NK-92 treated with Interleukin-12 subunit alpha and Interleukin-12 subunit beta, amount 100 ng/mL, for 24 hours (cell line): Measurements from ENCODE around the gene ISY1.

ENCODE experiments used
- DNase-seq: peaks from one replicate; lab custom pipeline; 2025; lab: John Stamatoyannopoulos, UW

ISY1 gene

DNA sequence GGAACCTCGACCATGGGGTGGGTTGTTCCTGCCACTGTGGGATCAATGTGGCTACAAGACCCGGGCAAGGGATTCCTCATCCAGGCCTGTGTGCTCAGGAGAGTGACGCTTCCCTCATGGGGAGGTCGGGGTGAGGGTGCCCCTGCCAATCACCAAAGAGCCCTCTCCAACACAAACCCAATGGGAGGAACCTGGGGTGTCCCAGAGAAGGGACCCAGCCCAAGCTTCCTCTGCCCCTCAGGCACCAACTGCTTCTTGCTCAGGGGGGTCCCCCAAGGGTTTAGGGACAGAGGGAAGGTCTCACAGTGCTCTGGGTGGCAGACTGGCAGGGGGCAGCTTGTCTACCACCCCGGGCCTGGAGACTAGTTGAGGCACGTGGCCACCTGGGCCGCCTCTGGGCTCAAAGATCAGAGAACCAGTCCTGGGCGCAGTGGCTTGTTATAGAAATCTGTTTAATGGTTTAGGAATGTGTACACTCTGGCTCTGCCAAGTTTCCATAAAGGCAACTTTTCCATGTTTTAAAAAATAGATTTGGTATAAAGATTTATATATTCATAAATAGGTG lies 73.6 kb downstream of the ISY1 start:
- DNase-seq, result no peak

DNA sequence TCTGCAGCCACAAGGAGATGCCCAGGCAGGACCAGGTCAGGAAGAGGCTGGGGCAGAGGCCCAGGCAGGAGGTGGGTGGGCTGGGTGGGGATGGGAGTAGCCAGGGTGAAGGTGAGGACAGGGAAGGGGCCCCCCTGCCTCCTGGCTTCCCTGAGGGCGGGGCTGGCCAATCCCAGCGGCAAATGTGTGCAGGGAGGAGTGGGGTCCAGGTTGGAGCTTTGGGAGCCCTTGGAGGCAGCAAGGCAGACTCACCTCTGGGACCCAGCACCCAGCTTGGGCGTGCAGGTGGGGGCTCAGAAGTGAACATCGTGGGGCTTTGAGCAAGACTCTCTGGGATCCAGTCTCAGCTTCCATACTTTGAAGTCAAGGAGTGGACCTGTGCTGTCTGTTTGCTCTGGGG lies 75.0 kb downstream of the ISY1 start:
- no peak for DNase-seq

- no peak for DNase-seq
These were observed 75.6 kb downstream of the ISY1 start for GRCh38 chr3:129085165-129085715.

DNA sequence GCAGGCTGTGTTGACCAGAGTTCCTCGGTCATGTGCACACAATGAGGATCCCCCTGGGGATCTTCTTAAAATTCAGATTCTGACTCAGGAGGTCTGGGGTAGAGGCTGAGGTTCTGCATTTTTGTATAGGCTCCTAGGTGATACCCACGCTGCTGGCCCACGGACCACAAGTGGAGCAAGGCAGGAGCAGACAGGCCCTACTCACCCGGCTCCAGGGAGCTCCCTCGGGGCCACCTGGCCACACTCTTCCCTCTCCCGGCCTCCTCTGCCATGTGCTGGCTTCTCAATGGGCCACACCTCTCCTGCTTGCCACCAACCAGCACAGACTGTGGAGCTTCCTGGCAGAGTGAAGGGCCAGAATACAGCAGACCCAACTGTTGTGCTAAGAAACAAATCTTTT lies 76.4 kb downstream of the ISY1 start:
- no peak for DNase-seq

DNA sequence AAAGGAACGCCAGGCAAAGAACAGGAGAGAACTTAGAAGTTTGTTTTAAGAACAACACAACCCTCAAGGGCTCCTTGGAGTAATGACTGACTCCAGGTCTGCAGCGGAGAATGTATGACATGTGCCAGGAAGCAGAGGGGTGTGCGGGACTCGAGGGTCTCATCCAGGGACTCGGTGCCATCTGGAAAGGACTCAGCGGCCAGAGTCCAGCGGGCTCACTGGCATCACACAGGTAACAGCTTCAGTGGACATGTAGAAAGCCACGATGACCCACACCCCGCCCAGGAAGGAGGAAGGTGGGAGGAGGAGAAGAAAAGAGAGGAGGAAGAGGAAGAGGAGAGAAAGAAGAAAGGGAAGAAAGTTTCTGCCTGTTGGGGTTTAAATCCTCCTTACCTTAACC lies 78.8 kb downstream of the ISY1 start:
- no peak for DNase-seq

- DNase-seq, result no peak
These were observed 79.4 kb downstream of the ISY1 start for GRCh38 chr3:129081503-129081902.

DNA sequence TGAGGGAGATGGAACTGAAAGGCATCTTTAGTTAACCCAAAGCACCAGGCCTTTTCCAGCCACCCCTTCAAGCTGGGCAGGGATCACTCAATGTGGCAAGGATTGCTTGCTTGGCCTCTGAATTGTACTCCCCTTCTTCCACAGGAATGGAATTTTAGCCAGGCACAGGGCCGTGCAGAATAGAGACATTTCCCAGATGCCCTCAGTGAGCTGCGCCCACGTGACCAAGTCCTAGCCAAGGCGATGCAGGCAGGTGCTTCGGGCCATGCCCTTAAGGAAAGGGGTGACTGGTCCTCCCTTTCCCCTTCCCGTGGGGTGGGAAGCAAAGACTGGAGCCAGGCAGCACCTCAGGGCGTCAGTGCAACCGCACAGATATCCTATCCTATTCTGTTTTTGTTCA lies 82.4 kb downstream of the ISY1 start:
- DNase-seq, result no peak
